Fibroblast of lung (primary cell): Measurements from ENCODE around the gene SLC25A6. TPM values are rescaled to one million over a fixed set of nuclear protein-coding genes. Genes with fewer than 3 reads are reported as not detected.

Experiments used
- DNase-seq, 2 donors: peaks; one replicate each; pipeline versions ENCODE4 v3.0.0 to v3.0.0-alpha.2; 2010; ENCODE audit warnings: low read depth in 2 of 2
- H2AFZ ChIP-seq: 2 replicates; pipeline ENCODE4 v1.5.1; 2012; ENCODE audit warnings: low read length, control low read depth, inconsistent platforms
- H3K27ac ChIP-seq: 2 replicates; pipeline ENCODE4 v1.5.1; 2011; ENCODE audit warnings: low read length, control low read depth; ENCODE audit not compliant: insufficient read depth
- H3K27me3 ChIP-seq: 2 replicates; pipeline ENCODE4 v1.5.1; 2011; ENCODE audit warnings: mild to moderate bottlenecking, low read length; ENCODE audit not compliant: control insufficient read depth, insufficient read depth
- H3K36me3 ChIP-seq: 2 replicates; pipeline ENCODE4 v1.5.1; 2011; ENCODE audit warnings: low read length; ENCODE audit not compliant: control insufficient read depth, insufficient read depth
- H3K4me1 ChIP-seq: 2 replicates; pipeline ENCODE4 v1.5.1; 2011; ENCODE audit warnings: low read length; ENCODE audit not compliant: control insufficient read depth, insufficient read depth; ENCODE audit errors: extremely low read depth
- H3K4me2 ChIP-seq: 2 replicates; pipeline ENCODE4 v1.5.1; 2011; ENCODE audit warnings: low read length, control low read depth; ENCODE audit not compliant: insufficient read depth; ENCODE audit errors: extremely low read depth
- H3K4me3 ChIP-seq, 4 experiments: fragments of 200-600 bp in 1 of 4; sonication (generic) in 1 of 4; replicated peaks in 1 of 4; 2 replicates each; pipeline ENCODE4 v1.5.1; 2011 to 2016; ENCODE audit warnings: low read length in 4 of 4, low read depth in 3 of 4, mild to moderate bottlenecking in 3 of 4, control low read depth in 2 of 4, inconsistent platforms in 1 of 4, mixed read lengths in 1 of 4; ENCODE audit not compliant: insufficient read depth in 1 of 4; ENCODE audit errors: control extremely low read depth in 1 of 4
- H3K79me2 ChIP-seq: 2 replicates; pipeline ENCODE4 v1.5.1; 2012; ENCODE audit warnings: mild to moderate bottlenecking, low read length, inconsistent platforms; ENCODE audit not compliant: control insufficient read depth, insufficient read depth
- H3K9ac ChIP-seq: 2 replicates; pipeline ENCODE4 v1.5.1; 2011; ENCODE audit warnings: mild to moderate bottlenecking, low read length, control low read depth; ENCODE audit not compliant: insufficient read depth
- H3K9me3 ChIP-seq: 2 replicates; pipeline ENCODE4 v1.5.1; 2012; ENCODE audit warnings: low read depth, low read length; ENCODE audit not compliant: control insufficient read depth, insufficient read depth
- H4K20me1 ChIP-seq: 2 replicates; pipeline ENCODE4 v1.5.1; 2011; ENCODE audit warnings: low read length; ENCODE audit not compliant: control insufficient read depth, insufficient read depth; ENCODE audit errors: extremely low read depth
- CTCF ChIP-seq, 2 donors: IDR thresholded peaks in 1 of 2; conservative IDR thresholded peaks in 1 of 2; 1 replicate in 1 of 2; 2 replicates in 1 of 2; pipeline ENCODE4 v1.5.1; 2011 to 2012; ENCODE audit warnings: low read length in 2 of 2, control low read depth in 1 of 2, inconsistent platforms in 1 of 2, low read depth in 1 of 2, mild to moderate bottlenecking in 1 of 2
- EZH2 ChIP-seq: IDR thresholded peaks from 2 replicates; pipeline ENCODE4 v1.5.1; 2012; ENCODE audit warnings: low read length, control low read depth, mild to moderate bottlenecking; ENCODE audit errors: missing control alignments
- polyA plus RNA-seq, 2 donors: library from polyadenylated mRNA; depleted of rRNA in 1 of 2; stranded (reverse) in 1 of 2; unstranded in 1 of 2; fragments of >200 nt; gene quantifications; 2 replicates each; pipeline ENCODE4 v1.2.1, GENCODE V29; 2011 to 2012; ENCODE audit warnings: missing spikeins in 1 of 2
- total RNA-seq: library from RNA; depleted of rRNA; stranded (reverse); fragments of >200 nt; gene quantifications from 2 replicates; pipeline ENCODE4 v1.2.1, GENCODE V29; 2014

SLC25A6 gene
- total and polyA plus RNA-seq, 2 donors (not counting 1 experiment from before 2014, with no cell fraction given), result 158 to 220 TPM

DNA sequence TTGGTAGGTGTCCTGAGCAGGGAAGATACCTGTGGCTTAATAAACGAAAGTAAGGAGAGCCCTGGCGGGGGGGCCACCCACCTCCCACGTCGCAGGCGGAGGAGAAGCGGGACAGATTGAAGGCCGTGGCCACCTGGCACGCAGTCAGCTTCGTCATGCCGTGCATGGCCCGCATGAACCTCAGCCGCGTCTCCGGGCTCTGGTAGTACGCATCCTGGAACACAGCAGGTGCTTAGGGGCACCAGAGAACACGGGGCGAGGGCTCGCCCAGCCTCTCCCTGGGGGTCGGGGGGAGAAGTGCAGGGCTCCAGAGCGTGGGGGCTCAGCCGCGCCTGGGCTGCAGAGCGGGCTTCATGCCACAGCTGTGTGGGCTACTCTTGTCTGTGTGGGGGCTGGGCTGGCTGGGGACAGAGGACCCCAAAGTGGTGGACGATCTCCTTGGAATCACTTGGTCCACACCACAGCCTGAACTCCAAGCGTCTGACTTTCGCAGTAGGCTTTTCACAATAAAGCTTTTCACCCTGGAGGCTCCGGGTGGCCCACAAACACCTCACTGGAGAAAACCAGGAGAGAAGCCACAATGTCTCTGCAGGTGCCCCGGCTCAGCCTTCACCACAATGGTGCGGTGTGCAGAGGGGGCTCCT lies 27.1 kb upstream of the SLC25A6 start:
- Histone ChIP-seq H4K20me1 (no peaks in the 10 kb centered on the region), H3K27ac (no peak overlapping the region), H3K27me3 (no peaks in the 10 kb centered on the region), H3K9me3 (no peaks in the 10 kb centered on the region), H2AFZ (no peak overlapping the region), H3K79me2 (no peaks in the 10 kb centered on the region), H3K4me3 (no peak overlapping the region), H3K36me3 (peaks cover 18% of the 10 kb centered on the region), H3K4me1 (no peaks in the 10 kb centered on the region), H3K9ac (no peak overlapping the region), H3K4me2 (no peak overlapping the region)
- DNase-seq, result no peak
- TF ChIP-seq EZH2 (no peak), CTCF (conservative IDR thresholded peaks at IDR 0.05 in 1 of 2, IDR thresholded peaks at IDR 0.05 in 1 of 2; ENCODE audit: low read depth in 1 of 2, low read length in 2 of 2) (no peak)

DNA sequence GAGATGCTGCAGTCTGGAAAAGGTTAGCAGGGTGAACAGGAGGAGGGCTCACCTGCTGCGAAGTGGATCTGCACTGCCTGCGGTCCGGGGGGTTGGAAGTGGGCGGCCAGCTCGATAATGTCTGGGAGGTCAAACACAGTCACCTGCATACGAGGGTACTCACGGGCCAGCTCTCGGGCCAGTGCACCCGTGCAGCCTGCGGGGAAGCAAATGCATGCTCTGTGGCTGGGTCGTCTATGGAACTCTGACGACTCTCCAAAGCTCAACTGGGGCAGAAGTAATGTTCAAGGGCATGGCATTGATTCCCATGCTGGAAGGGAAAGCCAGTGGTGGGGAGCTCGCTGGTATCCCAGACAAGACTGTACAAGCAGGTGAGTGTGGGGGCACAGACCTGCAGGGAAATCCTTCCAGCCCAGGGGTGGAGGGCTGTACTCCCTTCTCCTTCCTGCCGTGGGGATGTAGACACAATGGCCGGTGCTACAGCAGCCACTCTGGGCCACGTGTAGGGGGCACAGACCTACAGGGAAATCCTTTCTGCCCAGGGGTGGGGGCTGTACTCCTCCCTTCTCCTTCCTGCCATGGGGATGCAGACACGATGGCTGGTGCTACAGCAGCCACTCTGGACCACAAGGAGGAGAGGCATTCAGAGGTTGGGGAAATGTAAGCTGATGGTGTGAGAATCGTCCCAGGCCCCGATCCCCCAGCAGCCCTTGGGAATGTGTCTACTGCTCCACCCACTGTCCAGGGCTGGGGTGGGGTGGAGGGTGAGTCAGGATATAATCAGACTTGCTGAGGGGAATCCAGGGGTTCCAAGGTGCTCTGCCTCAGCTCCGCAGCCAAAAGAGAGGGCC lies 26.2 kb upstream of the SLC25A6 start:
- no peaks in the 10 kb centered on the region for H3K27me3 ChIP-seq
- peaks cover 18% of the 10 kb centered on the region for H3K36me3 ChIP-seq
- no peaks in the 10 kb centered on the region for H4K20me1 ChIP-seq
- TF ChIP-seq EZH2 (no peak), CTCF (conservative IDR thresholded peaks at IDR 0.05 in 1 of 2, IDR thresholded peaks at IDR 0.05 in 1 of 2; ENCODE audit: low read depth in 1 of 2, low read length in 2 of 2) (no peak)
- no peak overlapping the region for H2AFZ ChIP-seq
- no peaks in the 10 kb centered on the region for H3K4me1 ChIP-seq
- no peaks in the 10 kb centered on the region for H3K9me3 ChIP-seq
- H3K9ac ChIP-seq, result no peak overlapping the region
- no peak overlapping the region for H3K4me2 ChIP-seq
- H3K27ac ChIP-seq, result no peak overlapping the region
- no peaks in the 10 kb centered on the region for H3K79me2 ChIP-seq
- no peak for DNase-seq
- H3K4me3 ChIP-seq, result no peak overlapping the region

- Histone ChIP-seq H3K4me1 (no peaks in the 10 kb centered on the region), H3K27me3 (no peaks in the 10 kb centered on the region), H3K36me3 (peaks cover 23% of the 10 kb centered on the region), H3K9me3 (no peaks in the 10 kb centered on the region), H3K9ac (no peak overlapping the region), H3K4me2 (no peak overlapping the region), H3K4me3 (no peak overlapping the region), H2AFZ (no peak overlapping the region), H3K79me2 (no peaks in the 10 kb centered on the region), H4K20me1 (no peaks in the 10 kb centered on the region), H3K27ac (no peak overlapping the region)
- no peak for DNase-seq
- TF ChIP-seq CTCF (conservative IDR thresholded peaks at IDR 0.05 in 1 of 2, IDR thresholded peaks at IDR 0.05 in 1 of 2; ENCODE audit: low read depth in 1 of 2, low read length in 2 of 2), result no peak
- TF ChIP-seq EZH2, result no peak
Measured at GRCh38 chrX:1416965-1417760, 25.2 kb upstream of the SLC25A6 start.
